Measurements from ENCODE around the gene IDE. TPM values are rescaled to one million over a fixed set of nuclear protein-coding genes. Genes with fewer than 3 reads are reported as not detected.
"Not testable (repeated sequence)": the region's sequence is repeated elsewhere in the genome, so short reads cannot be mapped to it uniquely, and the experiment has no call there.

Gene IDE
- total RNA-seq, 1 experiment from 2014 or later: 39.8 TPM

DNA sequence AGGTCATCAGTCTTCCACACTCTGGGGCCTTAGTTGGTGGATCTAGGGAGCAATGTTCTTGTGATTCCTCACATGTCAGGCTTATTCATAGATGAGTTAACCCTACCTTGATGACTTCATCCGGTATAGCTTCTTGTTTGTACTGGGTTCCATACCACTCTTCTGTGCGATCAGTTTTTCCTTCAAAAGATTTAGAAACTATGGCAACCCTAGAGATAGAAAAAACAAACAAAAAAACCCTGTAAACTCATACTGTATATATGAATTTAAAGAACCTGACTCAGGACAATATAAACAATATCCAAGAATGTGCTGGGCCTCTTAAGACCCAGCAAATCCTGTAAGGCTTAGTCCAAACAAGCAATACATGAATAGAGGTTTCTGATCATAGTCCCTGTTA, 83.5 kb downstream of the IDE start:
- H3K4me3 ChIP-seq (ENCODE audit: insufficient read depth, low read depth, low read length): no peak overlapping the region
- no peak for DNase-seq
- no peaks in the 10 kb centered on the region for H3K27me3 ChIP-seq (ENCODE audit: control insufficient read depth, insufficient read depth, low read length)
- H3K36me3 ChIP-seq (replicated peaks; ENCODE audit: control insufficient read depth, insufficient read depth, low read length): peaks cover 8% of the 10 kb centered on the region

DNA sequence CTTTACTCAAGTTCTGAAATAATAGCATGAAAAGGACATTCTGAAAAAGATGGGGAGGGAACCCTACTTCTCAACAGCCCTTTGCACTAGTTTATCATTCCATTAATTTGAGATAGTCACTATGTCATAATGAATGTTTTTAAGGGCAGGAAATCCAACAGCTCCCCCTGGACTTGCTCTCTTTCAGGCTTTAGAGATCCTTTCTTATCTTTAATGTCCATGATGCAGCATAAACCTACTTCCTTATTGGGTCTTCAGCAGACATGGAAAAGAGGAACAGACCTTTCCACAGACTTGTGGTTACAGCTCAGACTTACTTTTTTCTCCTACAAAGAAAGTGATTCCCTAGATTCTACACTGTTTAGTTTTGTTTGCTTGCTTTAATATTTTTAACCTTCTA, 87.3 kb downstream of the IDE start:
- no peak for DNase-seq
- Histone ChIP-seq H3K27me3 (ENCODE audit: control insufficient read depth, insufficient read depth, low read length) (no peaks in the 10 kb centered on the region), H3K36me3 (replicated peaks; ENCODE audit: control insufficient read depth, insufficient read depth, low read length) (peaks cover 8% of the 10 kb centered on the region), H3K4me3 (ENCODE audit: insufficient read depth, low read depth, low read length) (no peak overlapping the region)

DNA sequence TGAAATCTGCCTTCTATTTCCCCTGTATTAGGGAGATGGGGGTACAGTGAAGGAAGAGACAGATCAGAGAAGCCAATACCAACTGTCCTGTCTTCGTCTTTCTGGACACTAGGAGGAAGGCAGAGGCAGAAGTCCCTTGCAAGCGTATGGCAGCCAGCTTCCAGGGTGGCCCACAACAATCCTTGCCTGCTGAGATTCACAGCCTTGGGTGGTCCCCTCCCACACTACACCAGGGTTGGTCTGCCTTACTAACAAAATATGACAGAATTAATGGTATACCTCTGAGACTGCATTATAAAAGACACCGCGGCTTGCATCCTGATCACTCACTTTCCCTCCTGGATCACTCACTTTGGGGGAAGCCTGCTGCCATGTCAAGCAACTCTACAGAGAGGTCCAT, 90.4 kb downstream of the IDE start:
- H3K27me3 ChIP-seq (ENCODE audit: control insufficient read depth, insufficient read depth, low read length): no peaks in the 10 kb centered on the region
- no peak for DNase-seq
- peaks cover 4% of the 10 kb centered on the region for H3K36me3 ChIP-seq (replicated peaks; ENCODE audit: control insufficient read depth, insufficient read depth, low read length)
- no peak overlapping the region for H3K4me3 ChIP-seq (ENCODE audit: insufficient read depth, low read depth, low read length)

DNA sequence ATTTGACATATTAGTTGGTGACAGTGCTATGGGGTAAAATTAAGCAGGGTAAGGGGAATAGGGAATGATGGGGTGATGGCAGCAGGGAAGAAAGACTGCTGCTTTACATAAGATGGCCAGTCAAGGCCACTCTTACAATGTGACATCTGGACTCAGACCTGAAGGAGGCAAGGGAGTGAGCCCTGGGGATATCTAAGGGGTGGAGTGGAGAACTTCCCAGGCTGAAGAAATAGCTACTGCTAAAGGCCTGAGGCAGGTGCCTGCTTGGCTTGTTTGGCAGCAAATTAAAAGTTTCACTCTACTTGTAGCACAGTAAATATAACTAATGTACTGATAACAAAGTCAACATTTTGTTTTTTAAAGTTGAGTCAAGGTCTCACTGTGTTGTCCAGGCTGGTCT, 93.5 kb downstream of the IDE start:
- H3K27me3 ChIP-seq (ENCODE audit: control insufficient read depth, insufficient read depth, low read length): no peaks in the 10 kb centered on the region
- DNase-seq: no peak
- H3K36me3 ChIP-seq (replicated peaks; ENCODE audit: control insufficient read depth, insufficient read depth, low read length): no peaks in the 10 kb centered on the region; the same call in none of the 2 replicates
- H3K4me3 ChIP-seq (ENCODE audit: insufficient read depth, low read depth, low read length): no peak overlapping the region

DNA sequence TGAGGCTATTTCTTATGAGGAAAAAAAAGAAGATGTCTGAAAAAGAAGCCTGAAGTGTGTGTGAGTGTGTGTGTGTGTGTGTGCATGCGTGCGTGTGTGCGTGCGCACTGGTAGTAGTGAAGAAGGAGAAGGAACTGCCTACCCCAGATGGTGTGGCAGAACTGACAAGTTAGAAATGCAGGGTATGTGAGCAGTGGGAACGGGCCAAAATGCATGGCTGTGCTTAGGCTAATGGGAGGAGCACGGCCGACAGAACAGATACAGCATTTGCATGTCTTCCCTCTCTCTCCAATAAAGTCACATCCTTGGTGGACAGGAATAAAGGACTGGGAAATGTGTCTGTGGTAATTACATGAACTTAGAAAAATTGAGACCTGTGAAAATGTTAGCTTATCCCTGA, 94.3 kb downstream of the IDE start:
- Histone ChIP-seq H3K4me3 (ENCODE audit: insufficient read depth, low read depth, low read length) (no peak overlapping the region), H3K36me3 (replicated peaks; ENCODE audit: control insufficient read depth, insufficient read depth, low read length) (no peaks in the 10 kb centered on the region; the same call in none of the 2 replicates), H3K27me3 (ENCODE audit: control insufficient read depth, insufficient read depth, low read length) (no peaks in the 10 kb centered on the region)
- no peak for DNase-seq

DNA sequence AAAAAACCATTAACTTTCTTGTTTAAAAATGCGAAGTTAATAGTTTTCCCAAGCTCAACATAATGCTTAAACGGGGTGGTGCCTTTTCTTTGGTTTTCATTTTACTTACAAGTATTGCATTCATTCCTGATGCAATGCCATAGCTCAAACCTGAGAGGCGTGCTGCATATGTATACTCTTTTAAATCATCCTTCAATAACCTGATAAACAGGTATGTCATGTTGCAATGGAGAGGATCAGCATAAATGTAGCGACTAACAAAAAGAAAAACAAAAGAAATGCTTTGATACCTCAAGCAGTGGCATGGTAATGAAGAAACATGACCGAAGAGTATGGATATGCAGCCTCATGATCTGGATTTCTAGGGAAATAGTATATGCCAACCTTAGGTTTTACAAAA, 95.4 kb downstream of the IDE start:
- Histone ChIP-seq H3K4me3 (ENCODE audit: insufficient read depth, low read depth, low read length) (no peak overlapping the region), H3K36me3 (replicated peaks; ENCODE audit: control insufficient read depth, insufficient read depth, low read length) (no peaks in the 10 kb centered on the region; the same call in none of the 2 replicates), H3K27me3 (ENCODE audit: control insufficient read depth, insufficient read depth, low read length) (no peaks in the 10 kb centered on the region)
- no peak for DNase-seq

DNA sequence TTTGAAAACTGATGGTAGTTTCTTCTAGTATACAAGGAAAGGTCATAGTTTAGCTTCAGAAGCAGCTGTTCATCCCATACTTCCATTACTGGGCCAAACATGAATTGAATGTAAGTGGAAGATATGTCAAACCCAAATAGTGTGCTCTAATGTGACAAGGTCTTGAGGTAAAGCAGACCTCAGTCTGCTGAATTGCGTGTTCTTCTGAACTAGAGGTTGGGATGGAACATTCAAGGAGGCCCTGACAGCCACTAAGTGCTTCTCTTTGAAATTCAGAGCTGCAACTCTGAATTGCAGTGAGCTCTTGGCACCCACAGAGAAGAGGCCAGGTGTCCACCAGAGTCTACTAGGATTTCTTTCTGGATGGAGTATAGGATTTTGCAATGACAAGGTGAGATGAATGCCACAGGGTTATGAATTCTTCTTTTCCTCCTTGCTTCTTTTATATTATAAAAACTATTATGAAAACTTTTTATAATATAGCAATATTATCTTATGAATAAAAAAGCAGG, 98.5 kb downstream of the IDE start:
- no peak overlapping the region for H3K4me3 ChIP-seq (ENCODE audit: insufficient read depth, low read depth, low read length)
- DNase-seq: no peak
- no peaks in the 10 kb centered on the region; the same call in none of the 2 replicates for H3K36me3 ChIP-seq (replicated peaks; ENCODE audit: control insufficient read depth, insufficient read depth, low read length)
- H3K27me3 ChIP-seq (ENCODE audit: control insufficient read depth, insufficient read depth, low read length): no peaks in the 10 kb centered on the region

DNA sequence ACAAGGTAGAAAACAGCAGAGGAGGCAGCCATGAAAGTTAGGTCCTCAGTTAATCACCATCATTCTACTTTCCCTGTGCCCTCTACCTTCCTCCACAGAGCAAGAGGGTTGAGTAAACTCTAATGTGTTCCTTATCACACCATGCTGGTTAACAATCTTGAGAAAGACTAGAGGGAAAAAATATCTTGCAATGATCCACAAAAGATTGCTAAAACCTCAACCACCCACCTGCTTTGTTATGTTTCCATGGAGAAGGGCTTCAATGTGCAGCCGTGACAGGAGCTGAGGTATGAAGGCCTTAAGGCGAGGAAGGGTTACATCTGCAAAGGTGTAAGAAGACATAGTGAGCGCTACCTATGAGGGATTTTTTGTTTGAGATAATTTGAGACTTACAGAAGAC, 103.9 kb downstream of the IDE start:
- Histone ChIP-seq H3K27me3 (ENCODE audit: control insufficient read depth, insufficient read depth, low read length) (no peaks in the 10 kb centered on the region), H3K36me3 (replicated peaks; ENCODE audit: control insufficient read depth, insufficient read depth, low read length) (peaks cover 11% of the 10 kb centered on the region), H3K4me3 (ENCODE audit: insufficient read depth, low read depth, low read length) (no peak overlapping the region)
- no peak for DNase-seq

DNA sequence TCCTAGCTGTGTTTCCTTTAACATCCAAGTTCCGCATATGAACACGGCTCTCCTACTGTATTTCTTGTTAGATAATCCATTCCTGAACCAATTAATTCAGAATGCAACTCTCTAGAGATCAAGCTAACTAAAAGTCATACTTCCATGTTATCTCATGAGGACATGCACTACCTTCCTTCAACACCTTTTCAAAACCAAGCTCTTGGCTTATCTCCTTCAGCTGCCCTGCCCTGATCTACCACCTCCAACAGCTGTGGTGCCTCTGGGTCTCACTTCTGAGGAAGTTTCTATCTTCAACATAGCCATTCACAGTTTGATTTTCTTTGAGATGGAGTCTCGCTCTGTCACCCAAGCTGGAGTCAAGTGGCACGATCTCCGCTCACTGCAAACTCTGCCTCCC, 109.5 kb downstream of the IDE start:
- DNase-seq: no peak
- no peak overlapping the region for H3K4me3 ChIP-seq (ENCODE audit: insufficient read depth, low read depth, low read length)
- H3K27me3 ChIP-seq (ENCODE audit: control insufficient read depth, insufficient read depth, low read length): no peaks in the 10 kb centered on the region
- H3K36me3 ChIP-seq (replicated peaks; ENCODE audit: control insufficient read depth, insufficient read depth, low read length): peaks cover 21% of the 10 kb centered on the region

DNA sequence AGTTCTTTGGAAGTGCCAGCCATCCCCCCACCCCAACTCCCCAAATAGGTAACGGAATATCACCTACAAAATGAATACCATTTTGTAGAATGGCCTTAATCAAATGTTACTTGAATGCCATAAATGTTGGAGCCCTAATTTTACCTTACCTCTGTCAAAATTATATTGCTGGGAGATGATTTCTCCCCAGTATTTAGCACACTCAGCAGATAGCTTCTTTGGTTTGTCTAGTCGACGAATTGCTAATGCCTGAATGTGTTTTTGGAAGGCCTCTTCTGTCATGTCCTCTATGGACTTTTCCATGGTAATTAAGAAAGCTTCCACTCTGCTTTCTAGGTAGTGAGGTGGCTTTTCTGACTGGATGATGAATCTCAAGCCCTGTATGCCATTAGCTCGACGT, 110.3 kb downstream of the IDE start:
- Histone ChIP-seq H3K36me3 (replicated peaks; ENCODE audit: control insufficient read depth, insufficient read depth, low read length) (peaks cover 17% of the 10 kb centered on the region), H3K27me3 (ENCODE audit: control insufficient read depth, insufficient read depth, low read length) (no peaks in the 10 kb centered on the region), H3K4me3 (ENCODE audit: insufficient read depth, low read depth, low read length) (no peak overlapping the region)
- no peak for DNase-seq

DNA sequence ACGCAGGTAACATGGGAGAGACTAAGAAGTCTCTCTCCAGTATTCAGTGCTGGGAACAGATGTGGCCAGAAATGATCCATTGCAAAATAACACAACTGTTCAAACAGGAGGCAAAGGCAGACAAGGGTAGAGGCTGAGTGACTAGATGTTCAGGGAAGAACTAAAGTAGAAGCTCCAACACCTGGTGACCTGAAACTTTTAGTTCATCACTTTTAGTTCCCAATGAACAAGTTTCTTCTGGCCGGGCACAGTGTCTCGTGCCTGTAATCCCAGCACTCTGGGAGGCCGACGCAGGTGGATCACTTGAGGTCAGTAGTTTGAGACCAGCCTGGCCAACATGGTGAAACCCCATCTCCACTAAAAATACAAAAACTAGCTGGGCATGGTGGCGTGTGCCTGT, 118.9 kb downstream of the IDE start:
- H3K36me3 ChIP-seq (replicated peaks; ENCODE audit: control insufficient read depth, insufficient read depth, low read length); H3K27me3 ChIP-seq (ENCODE audit: control insufficient read depth, insufficient read depth, low read length); DNase-seq; H3K4me3 ChIP-seq (ENCODE audit: insufficient read depth, low read depth, low read length): not testable (repeated sequence)

DNA sequence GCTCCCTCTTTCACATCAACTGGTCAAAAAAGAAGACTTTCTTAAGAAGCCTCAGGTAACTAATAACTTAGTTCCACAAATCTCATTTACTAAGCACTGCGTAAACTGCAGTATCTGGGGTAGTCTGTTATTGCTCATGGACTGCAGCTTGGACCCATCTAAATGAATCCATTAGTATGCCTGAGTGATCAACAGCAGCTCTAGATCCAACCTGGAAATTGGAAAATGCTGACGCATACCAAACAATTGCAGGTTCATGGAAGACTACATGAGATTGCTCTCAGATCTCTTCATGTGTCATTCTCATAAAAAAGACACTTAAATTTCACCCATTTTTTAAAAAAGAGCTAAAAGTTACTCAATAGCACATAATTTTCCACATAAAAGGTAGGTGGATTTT, 121.6 kb downstream of the IDE start:
- peaks cover 7% of the 10 kb centered on the region for H3K36me3 ChIP-seq (replicated peaks; ENCODE audit: control insufficient read depth, insufficient read depth, low read length)
- no peak for DNase-seq

DNA sequence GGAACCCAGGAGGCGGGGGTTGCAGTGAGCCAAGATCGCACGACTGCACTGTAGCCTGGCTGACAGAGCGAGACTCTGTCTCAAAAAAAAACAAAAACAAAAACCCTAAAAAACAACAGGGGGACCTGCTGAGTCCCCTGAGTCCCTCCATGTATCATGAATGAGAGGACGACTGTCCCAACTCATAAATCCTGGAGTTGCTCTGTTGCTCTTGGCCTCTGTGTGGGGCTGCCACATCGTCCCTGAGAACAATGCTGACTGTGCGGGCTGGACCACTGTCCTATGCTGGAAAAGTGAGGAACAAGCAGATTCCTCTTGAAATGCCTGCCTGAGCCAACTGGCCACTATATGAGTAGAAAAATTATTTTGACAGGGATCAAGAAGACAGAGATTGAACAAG, 122.5 kb downstream of the IDE start:
- H3K4me3 ChIP-seq (ENCODE audit: insufficient read depth, low read depth, low read length): no peak overlapping the region
- no peak for DNase-seq
- H3K36me3 ChIP-seq (replicated peaks; ENCODE audit: control insufficient read depth, insufficient read depth, low read length): peaks cover 7% of the 10 kb centered on the region
- no peaks in the 10 kb centered on the region for H3K27me3 ChIP-seq (ENCODE audit: control insufficient read depth, insufficient read depth, low read length)

More for the DNA sequence above, 121.6 kb downstream of the IDE start:
- H3K4me3 ChIP-seq (ENCODE audit: insufficient read depth, low read depth, low read length): no peak overlapping the region
- H3K27me3 ChIP-seq (ENCODE audit: control insufficient read depth, insufficient read depth, low read length): no peaks in the 10 kb centered on the region

DNA sequence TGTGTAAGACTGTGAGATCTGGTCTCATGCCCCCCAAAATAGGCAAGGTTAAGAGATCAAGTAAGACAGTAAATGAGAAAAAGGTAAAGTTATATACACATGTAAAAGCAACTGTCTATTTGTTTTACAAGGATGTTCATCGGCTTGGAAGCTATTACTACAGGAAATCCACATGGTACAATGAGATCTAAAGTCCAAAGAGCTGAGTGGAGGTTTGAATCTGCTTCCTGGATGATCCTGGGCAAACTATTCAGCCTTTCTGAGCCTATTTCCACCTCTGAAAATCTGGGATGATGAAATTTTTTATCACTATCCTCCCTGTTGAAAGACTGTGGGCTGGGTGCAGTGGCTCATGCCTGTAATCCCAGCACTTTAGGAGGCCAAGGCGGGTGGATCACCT, 123.0 kb downstream of the IDE start:
- peaks cover 6% of the 10 kb centered on the region for H3K36me3 ChIP-seq (replicated peaks; ENCODE audit: control insufficient read depth, insufficient read depth, low read length)
- H3K4me3 ChIP-seq (ENCODE audit: insufficient read depth, low read depth, low read length): no peak overlapping the region
- no peak for DNase-seq
- no peaks in the 10 kb centered on the region for H3K27me3 ChIP-seq (ENCODE audit: control insufficient read depth, insufficient read depth, low read length)

DNA sequence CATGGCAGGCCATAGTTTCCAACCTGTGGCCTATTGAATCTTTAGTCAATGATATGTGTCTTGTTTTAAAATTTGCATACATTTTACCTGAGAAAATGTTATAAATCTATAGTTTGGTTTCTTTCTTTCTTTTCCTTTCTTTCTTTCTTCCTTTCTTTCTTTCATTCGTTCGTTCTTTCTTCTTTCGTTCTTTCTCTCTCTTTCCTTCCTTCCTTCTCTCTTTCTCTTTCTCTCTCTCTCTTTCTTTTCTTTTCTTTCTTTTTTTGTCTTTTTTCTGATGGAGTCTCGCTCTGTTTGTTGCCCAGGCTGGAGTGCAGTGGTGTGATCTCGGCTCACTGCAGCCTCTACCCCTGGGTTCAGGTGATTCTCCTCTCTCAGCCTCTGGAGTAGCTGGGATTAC, 133.3 kb downstream of the IDE start:
- no peak for DNase-seq
- Histone ChIP-seq H3K4me3 (ENCODE audit: insufficient read depth, low read depth, low read length) (no peak overlapping the region), H3K27me3 (ENCODE audit: control insufficient read depth, insufficient read depth, low read length) (no peaks in the 10 kb centered on the region), H3K36me3 (replicated peaks; ENCODE audit: control insufficient read depth, insufficient read depth, low read length) (no peaks in the 10 kb centered on the region)

DNA sequence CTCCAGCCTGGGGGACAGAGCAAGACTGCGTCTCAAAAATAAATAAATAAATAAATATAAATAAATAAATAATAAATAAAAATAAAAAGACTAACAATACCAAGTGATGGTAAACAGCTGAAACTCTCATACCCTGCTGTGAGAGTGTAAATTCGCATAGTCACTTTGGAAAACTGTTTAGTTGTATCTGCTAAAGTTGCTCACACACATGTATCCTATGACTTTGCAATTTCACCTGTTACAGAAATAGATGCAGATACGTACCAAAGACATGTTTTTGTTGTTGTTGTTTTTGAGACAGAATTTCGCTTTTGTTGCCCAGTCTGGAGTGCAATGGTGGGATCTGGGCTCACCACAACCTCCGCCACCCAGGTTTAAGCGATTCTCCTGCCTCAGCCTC, 135.7 kb downstream of the IDE start:
- Histone ChIP-seq H3K4me3 (ENCODE audit: insufficient read depth, low read depth, low read length) (no peak overlapping the region), H3K36me3 (replicated peaks; ENCODE audit: control insufficient read depth, insufficient read depth, low read length) (no peaks in the 10 kb centered on the region), H3K27me3 (ENCODE audit: control insufficient read depth, insufficient read depth, low read length) (no peaks in the 10 kb centered on the region)
- DNase-seq: no peak
